Thoracic aorta (tissue), 2 donors: ENCODE measurements around the gene TRIM14. TPM values are rescaled to one million over a fixed set of nuclear protein-coding genes. Genes with fewer than 3 reads are reported as not detected.

Experiments
- ATAC-seq: fragments of 150-250 bp; one replicate; pipeline ENCODE4 v1.8.0; 2017; ENCODE audit warnings: low read depth; ENCODE audit not compliant: insufficient number of reproducible peaks, low FRiP score
- DNase-seq: peaks from one replicate; pipeline ENCODE4 v3.0.0-alpha.2; 2020; ENCODE audit warnings: low spot score
- H3K27ac ChIP-seq, 2 donors: fragments of 200-600 bp; sonication (generic); 1 replicate in 1 of 2; 2 replicates in 1 of 2; pipeline ENCODE4 v1.5.1; 2016; ENCODE audit warnings: mild to moderate bottlenecking in 2 of 2, moderate library complexity in 2 of 2
- H3K27me3 ChIP-seq: fragments of 200-600 bp; sonication (generic); replicated peaks from 2 replicates; pipeline ENCODE4 v1.6.0; 2016; ENCODE audit warnings: mild to moderate bottlenecking; ENCODE audit not compliant: insufficient read depth
- H3K36me3 ChIP-seq: fragments of 200-600 bp; sonication (generic); one replicate; pipeline ENCODE4 v1.5.1; 2016
- H3K4me1 ChIP-seq, 2 donors: fragments of 200-600 bp; sonication (generic); 1 replicate in 1 of 2; 2 replicates in 1 of 2; pipeline versions ENCODE4 v1.5.1 to v1.6.0; 2016; ENCODE audit warnings: low read depth in 2 of 2, mild to moderate bottlenecking in 1 of 2; ENCODE audit not compliant: control insufficient read depth in 1 of 2
- H3K4me3 ChIP-seq: fragments of 200-600 bp; sonication (generic); 2 replicates; pipeline ENCODE4 v1.5.1; 2016; ENCODE audit warnings: mild to moderate bottlenecking
- H3K9me3 ChIP-seq: fragments of 200-600 bp; sonication (generic); 2 replicates; pipeline ENCODE4 v1.5.1; 2016
- total RNA-seq, 2 donors: library from RNA; depleted of rRNA; stranded (reverse); fragments of >200 nt; gene quantifications; one replicate each; pipeline versions ENCODE4 v1.1.0 to v1.2.3, GENCODE V29; 2016
- TF ChIP-seq, protein P1 (sequence below): fragments of 200-600 bp; sonication (generic); IDR thresholded peaks from one replicate; pipeline ENCODE4 v1.5.1; 2019; ENCODE audit warnings: antibody characterized with exemption

The TRIM14 gene
- total RNA-seq, 2 donors from 2014 or later, result 5.9 to 22.5 TPM

GRCh38 chr9:98062161-98062560 is 56.9 kb downstream of the TRIM14 start:
- Histone ChIP-seq H3K36me3 (peaks cover 13% of the 10 kb centered on the region), H3K4me3 (no peak overlapping the region), H3K4me1 (peaks cover 5 to 21% of the 10 kb centered on the region in 2 donors), H3K9me3 (no peaks in the 10 kb centered on the region), H3K27me3 (no peaks in the 10 kb centered on the region), H3K27ac (no peak overlapping the region)
- ATAC-seq (no peak), DNase-seq (no peak)
- TF ChIP-seq, protein P1, sequence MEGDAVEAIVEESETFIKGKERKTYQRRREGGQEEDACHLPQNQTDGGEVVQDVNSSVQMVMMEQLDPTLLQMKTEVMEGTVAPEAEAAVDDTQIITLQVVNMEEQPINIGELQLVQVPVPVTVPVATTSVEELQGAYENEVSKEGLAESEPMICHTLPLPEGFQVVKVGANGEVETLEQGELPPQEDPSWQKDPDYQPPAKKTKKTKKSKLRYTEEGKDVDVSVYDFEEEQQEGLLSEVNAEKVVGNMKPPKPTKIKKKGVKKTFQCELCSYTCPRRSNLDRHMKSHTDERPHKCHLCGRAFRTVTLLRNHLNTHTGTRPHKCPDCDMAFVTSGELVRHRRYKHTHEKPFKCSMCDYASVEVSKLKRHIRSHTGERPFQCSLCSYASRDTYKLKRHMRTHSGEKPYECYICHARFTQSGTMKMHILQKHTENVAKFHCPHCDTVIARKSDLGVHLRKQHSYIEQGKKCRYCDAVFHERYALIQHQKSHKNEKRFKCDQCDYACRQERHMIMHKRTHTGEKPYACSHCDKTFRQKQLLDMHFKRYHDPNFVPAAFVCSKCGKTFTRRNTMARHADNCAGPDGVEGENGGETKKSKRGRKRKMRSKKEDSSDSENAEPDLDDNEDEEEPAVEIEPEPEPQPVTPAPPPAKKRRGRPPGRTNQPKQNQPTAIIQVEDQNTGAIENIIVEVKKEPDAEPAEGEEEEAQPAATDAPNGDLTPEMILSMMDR, result no peak

GRCh38 chr9:98057138-98057799 is 61.8 kb downstream of the TRIM14 start:
- TF ChIP-seq, protein P1, result no peak
- ATAC-seq (peak; percentile 10), DNase-seq (no peak)
- H3K4me3 ChIP-seq, result peak overlapping the region; percentile 90
- H3K4me1 ChIP-seq, result peaks cover 5 to 26% of the 10 kb centered on the region in 2 donors
- peak overlapping the region; percentile 90 to 96 for H3K27ac ChIP-seq
- H3K9me3 ChIP-seq, result no peaks in the 10 kb centered on the region
- H3K27me3 ChIP-seq, result no peaks in the 10 kb centered on the region
- H3K36me3 ChIP-seq, result no peaks in the 10 kb centered on the region

GRCh38 chr9:98056269-98057137 is 62.5 kb downstream of the TRIM14 start, which contains the start of gene NANS:
Gene NANS (plus strand): TSS chr9:98056732. CDS start chr9:98056809, 77 bp downstream.
- H3K4me1 ChIP-seq, result peaks cover 5 to 26% of the 10 kb centered on the region in 2 donors
- ATAC-seq (peak; percentile 92), DNase-seq (peak; percentile 79)
- no peaks in the 10 kb centered on the region for H3K9me3 ChIP-seq
- peak within 1 kb of the TSS; percentile 90 for H3K4me3 ChIP-seq
- no peaks in the 10 kb centered on the region for H3K27me3 ChIP-seq
- no peaks in the 10 kb centered on the region for H3K36me3 ChIP-seq
- TF ChIP-seq, protein P1, result no peak
- peak within 1 kb of the TSS; percentile 90 to 96 for H3K27ac ChIP-seq

DNA sequence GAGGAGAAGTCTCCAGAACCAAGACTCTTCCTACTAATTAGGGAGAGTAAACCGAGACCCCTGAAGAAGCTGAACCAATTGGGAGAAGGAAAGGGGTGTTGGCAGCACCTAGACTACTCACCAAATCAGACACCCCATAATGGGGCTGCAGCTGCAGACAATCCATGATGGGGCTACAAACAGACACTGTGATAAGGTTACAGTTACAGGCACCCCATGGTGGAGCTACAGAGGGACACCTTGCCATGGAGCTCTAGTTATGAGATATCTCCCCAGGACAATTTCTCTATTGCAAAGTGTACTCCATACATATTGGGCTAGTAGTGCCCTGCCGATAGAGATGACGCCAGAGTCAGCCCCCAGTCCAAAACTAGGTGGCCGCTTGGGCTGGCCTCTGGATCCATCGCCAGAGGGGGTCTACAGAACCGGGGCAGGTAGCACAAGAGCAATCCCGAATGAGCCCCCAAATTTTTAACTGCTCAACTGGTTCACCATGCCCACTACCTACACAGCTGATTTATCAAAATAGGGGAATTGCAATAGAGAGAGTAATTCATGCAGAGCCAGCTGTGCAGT is 64.6 kb downstream of the TRIM14 start:
- Histone ChIP-seq H3K4me1 (peaks cover 5 to 26% of the 10 kb centered on the region in 2 donors), H3K27ac (no peak overlapping the region), H3K4me3 (no peak overlapping the region), H3K36me3 (no peaks in the 10 kb centered on the region), H3K27me3 (no peaks in the 10 kb centered on the region), H3K9me3 (no peaks in the 10 kb centered on the region)
- no peak for DNase-seq
- ATAC-seq, result no peak
- TF ChIP-seq, protein P1, result no peak

DNA sequence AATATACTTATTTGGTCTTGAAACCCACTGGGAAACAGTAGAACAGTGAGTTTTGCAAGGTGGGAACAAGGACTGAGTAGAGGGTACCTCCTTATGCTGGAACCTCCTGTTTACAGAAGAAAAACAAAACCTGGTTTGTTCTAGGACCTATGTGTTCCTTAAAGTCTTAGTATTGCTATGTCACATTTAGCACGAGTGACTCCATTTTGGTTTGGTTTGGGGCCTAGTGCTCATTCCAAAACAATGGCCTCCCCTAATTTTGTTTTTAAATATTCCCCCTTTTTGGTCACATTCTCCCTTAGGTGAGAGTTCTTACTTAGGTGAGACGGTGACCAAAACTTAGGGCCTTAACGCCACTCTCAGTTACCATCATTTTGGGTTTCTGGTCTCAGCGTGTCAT is 68.7 kb downstream of the TRIM14 start:
- H3K4me3 ChIP-seq, result no peak overlapping the region
- H3K9me3 ChIP-seq, result no peaks in the 10 kb centered on the region
- H3K36me3 ChIP-seq, result no peaks in the 10 kb centered on the region
- TF ChIP-seq, protein P1, result no peak
- H3K4me1 ChIP-seq, result no peaks in the 10 kb centered on the region
- no peak for ATAC-seq
- no peak for DNase-seq
- H3K27me3 ChIP-seq, result no peaks in the 10 kb centered on the region
- H3K27ac ChIP-seq, result no peak overlapping the region
